ENCODE measurements around the gene MED17. TPM values are rescaled to one million over a fixed set of nuclear protein-coding genes. Genes with fewer than 3 reads are reported as not detected.
"Not testable (repeated sequence)": the region's sequence is repeated elsewhere in the genome, so short reads cannot be mapped to it uniquely, and the experiment has no call there.

The MED17 gene
- total RNA-seq, 1 experiment from 2014 or later = 41.1 TPM

DNA sequence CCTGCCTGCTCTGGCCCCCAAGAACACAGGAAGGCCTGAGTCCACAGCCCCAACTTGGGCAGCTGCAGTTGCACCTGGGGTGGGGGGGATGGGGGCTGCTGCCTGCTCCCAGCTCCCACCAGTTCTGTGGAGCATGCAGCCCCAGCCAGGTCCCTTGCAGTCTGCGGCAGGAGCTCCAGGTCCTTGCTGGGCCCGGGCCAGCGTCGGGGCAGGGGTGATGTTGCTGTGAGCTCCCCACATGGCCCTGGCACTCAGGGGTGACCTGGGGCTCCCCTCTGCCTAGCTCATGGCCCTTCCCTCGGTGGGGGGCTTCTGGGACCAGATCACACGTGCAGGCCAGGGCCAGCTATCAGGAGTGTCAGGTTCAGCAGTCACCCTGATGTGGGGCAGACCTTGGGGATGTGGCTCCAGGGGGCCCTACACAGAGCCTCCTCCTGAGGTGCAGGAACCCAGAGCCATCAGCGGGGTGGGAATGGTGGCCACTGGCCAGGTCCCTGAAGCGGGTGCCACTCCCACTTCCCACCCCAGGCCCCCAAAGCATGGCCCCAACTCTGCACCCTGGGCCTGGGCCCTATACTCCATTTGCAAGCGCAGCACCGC, 10.4 kb upstream of the MED17 start:
- POLR2A ChIA-PET = no interaction called here
- TF ChIP-seq CEBPB (IDR thresholded peaks at IDR 0.05; ENCODE audit: low read depth) (no peak), SIN3A (IDR thresholded peaks at IDR 0.05; ENCODE audit: low read depth) (no peak), CBX3 (IDR thresholded peaks at IDR 0.05; ENCODE audit: low read depth) (no peak), ZNF274 (IDR thresholded peaks at IDR 0.05; ENCODE audit: low read depth, low read length) (no peak), ELF1 (IDR thresholded peaks at IDR 0.05; ENCODE audit: borderline replicate concordance, low read depth) (no peak), EZH2phosphoT487 (IDR thresholded peaks at IDR 0.05; ENCODE audit: borderline replicate concordance) (no peak), RAD21 (IDR thresholded peaks at IDR 0.05; ENCODE audit: low read depth) (no peak), POLR2A (IDR thresholded peaks at IDR 0.05; ENCODE audit: borderline replicate concordance, extremely low read depth, insufficient read depth, insufficient read length) (no peak), POLR2AphosphoS5 (IDR thresholded peaks at IDR 0.05; ENCODE audit: low read depth, low read length) (no peak)
- TF ChIP-seq, protein P1, sequence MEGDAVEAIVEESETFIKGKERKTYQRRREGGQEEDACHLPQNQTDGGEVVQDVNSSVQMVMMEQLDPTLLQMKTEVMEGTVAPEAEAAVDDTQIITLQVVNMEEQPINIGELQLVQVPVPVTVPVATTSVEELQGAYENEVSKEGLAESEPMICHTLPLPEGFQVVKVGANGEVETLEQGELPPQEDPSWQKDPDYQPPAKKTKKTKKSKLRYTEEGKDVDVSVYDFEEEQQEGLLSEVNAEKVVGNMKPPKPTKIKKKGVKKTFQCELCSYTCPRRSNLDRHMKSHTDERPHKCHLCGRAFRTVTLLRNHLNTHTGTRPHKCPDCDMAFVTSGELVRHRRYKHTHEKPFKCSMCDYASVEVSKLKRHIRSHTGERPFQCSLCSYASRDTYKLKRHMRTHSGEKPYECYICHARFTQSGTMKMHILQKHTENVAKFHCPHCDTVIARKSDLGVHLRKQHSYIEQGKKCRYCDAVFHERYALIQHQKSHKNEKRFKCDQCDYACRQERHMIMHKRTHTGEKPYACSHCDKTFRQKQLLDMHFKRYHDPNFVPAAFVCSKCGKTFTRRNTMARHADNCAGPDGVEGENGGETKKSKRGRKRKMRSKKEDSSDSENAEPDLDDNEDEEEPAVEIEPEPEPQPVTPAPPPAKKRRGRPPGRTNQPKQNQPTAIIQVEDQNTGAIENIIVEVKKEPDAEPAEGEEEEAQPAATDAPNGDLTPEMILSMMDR (IDR thresholded peaks at IDR 0.05 in 2 of 3, conservative IDR thresholded peaks at IDR 0.05 in 1 of 3; ENCODE audit: borderline replicate concordance in 1 of 3, insufficient read depth in 1 of 3, low read depth in 2 of 3, low read length in 2 of 3) = no peak
- TF ChIP-seq, protein P2, sequence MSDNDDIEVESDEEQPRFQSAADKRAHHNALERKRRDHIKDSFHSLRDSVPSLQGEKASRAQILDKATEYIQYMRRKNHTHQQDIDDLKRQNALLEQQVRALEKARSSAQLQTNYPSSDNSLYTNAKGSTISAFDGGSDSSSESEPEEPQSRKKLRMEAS (IDR thresholded peaks at IDR 0.05) = no peak
- TF ChIP-seq, protein P3, sequence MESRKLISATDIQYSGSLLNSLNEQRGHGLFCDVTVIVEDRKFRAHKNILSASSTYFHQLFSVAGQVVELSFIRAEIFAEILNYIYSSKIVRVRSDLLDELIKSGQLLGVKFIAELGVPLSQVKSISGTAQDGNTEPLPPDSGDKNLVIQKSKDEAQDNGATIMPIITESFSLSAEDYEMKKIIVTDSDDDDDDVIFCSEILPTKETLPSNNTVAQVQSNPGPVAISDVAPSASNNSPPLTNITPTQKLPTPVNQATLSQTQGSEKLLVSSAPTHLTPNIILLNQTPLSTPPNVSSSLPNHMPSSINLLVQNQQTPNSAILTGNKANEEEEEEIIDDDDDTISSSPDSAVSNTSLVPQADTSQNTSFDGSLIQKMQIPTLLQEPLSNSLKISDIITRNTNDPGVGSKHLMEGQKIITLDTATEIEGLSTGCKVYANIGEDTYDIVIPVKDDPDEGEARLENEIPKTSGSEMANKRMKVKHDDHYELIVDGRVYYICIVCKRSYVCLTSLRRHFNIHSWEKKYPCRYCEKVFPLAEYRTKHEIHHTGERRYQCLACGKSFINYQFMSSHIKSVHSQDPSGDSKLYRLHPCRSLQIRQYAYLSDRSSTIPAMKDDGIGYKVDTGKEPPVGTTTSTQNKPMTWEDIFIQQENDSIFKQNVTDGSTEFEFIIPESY (IDR thresholded peaks at IDR 0.05; ENCODE audit: extremely low read depth, insufficient replicate concordance, low read length) = no peak
- H3K9me2 ChIP-seq (ENCODE audit: insufficient read depth) = no peaks in the 10 kb centered on the region
- H3K4me3 ChIP-seq (replicated peaks in 1 of 2; ENCODE audit: low read depth in 1 of 2, low read length in 2 of 2) = no peak overlapping the region
- no peak overlapping the region for H2AFZ ChIP-seq (ENCODE audit: low read depth, low read length, poor library complexity, severe bottlenecking)
- no peaks in the 10 kb centered on the region for H3K9me3 ChIP-seq (ENCODE audit: control insufficient read depth in 1 of 2, insufficient read depth in 1 of 2, low read depth in 1 of 2, low read length in 2 of 2)
- RAD21 ChIA-PET (ENCODE audit: low non-redundant PET in 1 of 2, low total read pairs in 2 of 2, uncharacterized antibody in 2 of 2, unreplicated experiment in 2 of 2) = no interaction called here
- CTCF ChIA-PET = no interaction called here
- H3K9ac ChIP-seq (ENCODE audit: low read length) = no peak overlapping the region
- intact Hi-C loops (cut with micrococcal nuclease) = no loop called here
- no peak for DNase-seq (ENCODE audit: low read depth, low spot score)
- no peak overlapping the region for H3K4me2 ChIP-seq (ENCODE audit: low read length)
- H3K27me3 ChIP-seq (ENCODE audit: insufficient read depth, low read length) = no peaks in the 10 kb centered on the region
- no peak for ATAC-seq
- no peak overlapping the region for H3K27ac ChIP-seq (ENCODE audit: low read depth, low read length)
- BruUV-seq (replicated peaks) = no TSS peak
- no peaks in the 10 kb centered on the region for H3K36me3 ChIP-seq (ENCODE audit: control insufficient read depth in 1 of 2, insufficient read depth in 2 of 2, low read length in 2 of 2)
- no peaks in the 10 kb centered on the region for H4K20me1 ChIP-seq (ENCODE audit: insufficient read depth)
- H3K4me1 ChIP-seq (ENCODE audit: control insufficient read depth in 1 of 2, insufficient read depth in 2 of 2, low read length in 2 of 2) = no peaks in the 10 kb centered on the region
- H3K79me2 ChIP-seq (ENCODE audit: insufficient read depth, low read length) = no peaks in the 10 kb centered on the region

DNA sequence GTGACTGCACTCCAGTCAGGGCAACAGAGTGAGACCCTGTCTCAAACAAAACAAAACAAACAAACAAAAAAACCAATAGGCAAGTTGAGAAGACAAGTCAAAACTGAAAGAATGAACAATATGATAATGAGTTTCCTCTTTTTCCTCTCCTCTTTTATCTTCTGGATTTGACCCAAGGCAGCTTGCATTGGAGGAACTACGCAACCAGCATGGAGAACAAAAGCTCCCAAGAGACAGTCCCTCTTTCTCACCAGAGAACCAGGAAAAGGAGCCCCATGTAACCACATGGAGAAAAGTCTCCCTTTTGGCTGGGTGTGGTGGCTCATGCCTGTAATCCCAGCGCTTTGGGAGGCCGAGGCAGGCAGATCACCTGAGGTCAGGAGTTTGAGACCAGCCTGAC, 9.5 kb upstream of the MED17 start:
- H4K20me1 ChIP-seq (ENCODE audit: insufficient read depth); DNase-seq (ENCODE audit: low read depth, low spot score); H3K9me3 ChIP-seq (ENCODE audit: control insufficient read depth in 1 of 2, insufficient read depth in 1 of 2, low read depth in 1 of 2, low read length in 2 of 2); H3K9me2 ChIP-seq (ENCODE audit: insufficient read depth); H3K36me3 ChIP-seq (ENCODE audit: control insufficient read depth in 1 of 2, insufficient read depth in 2 of 2, low read length in 2 of 2); BruUV-seq (replicated peaks); H3K4me1 ChIP-seq (ENCODE audit: control insufficient read depth in 1 of 2, insufficient read depth in 2 of 2, low read length in 2 of 2); H3K9ac ChIP-seq (ENCODE audit: low read length); H3K4me3 ChIP-seq (replicated peaks in 1 of 2; ENCODE audit: low read depth in 1 of 2, low read length in 2 of 2); intact Hi-C loops (cut with micrococcal nuclease); H3K79me2 ChIP-seq (ENCODE audit: insufficient read depth, low read length); H3K27ac ChIP-seq (ENCODE audit: low read depth, low read length); CTCF ChIA-PET; ATAC-seq; RAD21 ChIA-PET (ENCODE audit: low non-redundant PET in 1 of 2, low total read pairs in 2 of 2, uncharacterized antibody in 2 of 2, unreplicated experiment in 2 of 2); H2AFZ ChIP-seq (ENCODE audit: low read depth, low read length, poor library complexity, severe bottlenecking); H3K27me3 ChIP-seq (ENCODE audit: insufficient read depth, low read length); H3K4me2 ChIP-seq (ENCODE audit: low read length); POLR2A ChIA-PET: not testable (repeated sequence)
